Ovary (tissue), 9 donors: ENCODE results near the gene APOL5. TPM values are rescaled to one million over a fixed set of nuclear protein-coding genes. Genes with fewer than 3 reads are reported as not detected.

ENCODE experiments used
- DNase-seq, 5 donors: peaks; one replicate each; pipeline ENCODE4 v3.0.0-alpha.2; 2019 to 2020
- H3K27ac ChIP-seq, 2 donors: fragments of 200-600 bp; one replicate each; pipeline versions ENCODE4 v1.5.1 to v1.8.0; 2019 to 2022
- H3K27me3 ChIP-seq: fragments of 200-600 bp; one replicate; pipeline ENCODE4 v1.8.0; 2022
- H3K36me3 ChIP-seq: fragments of 200-600 bp; sonication (generic); one replicate; pipeline ENCODE4 v1.5.1; 2019
- H3K4me1 ChIP-seq: one replicate; pipeline ENCODE4 v1.8.1; 2013; ENCODE audit warnings: mild to moderate bottlenecking, moderate library complexity; ENCODE audit not compliant: insufficient read depth
- H3K4me3 ChIP-seq: fragments of 200-600 bp; sonication (generic); one replicate; pipeline ENCODE4 v1.5.1; 2017
- H3K9me3 ChIP-seq, 2 donors: fragments of 200-600 bp in 1 of 2; sonication (generic) in 1 of 2; one replicate each; pipeline versions ENCODE4 v1.5.1 to v1.8.1; 2013 to 2019; ENCODE audit warnings: mild to moderate bottlenecking in 1 of 2, moderate library complexity in 1 of 2
- EP300 ChIP-seq: sonication (generic); formaldehyde crosslinking; IDR thresholded peaks from one replicate; pipeline ENCODE4 v1.6.1; 2017; ENCODE audit warnings: antibody characterized with exemption
- POLR2A ChIP-seq: fragments of 450-650 bp; IDR thresholded peaks from one replicate; pipeline ENCODE4 v1.6.1; 2017; ENCODE audit warnings: antibody characterized with exemption, mild to moderate bottlenecking, moderate library complexity
- whole genome bisulfite sequencing, 3 donors: extraction: QIAGEN DNeasy Blood & Tissue Kit in 1 of 3; methylation state at CpG; one replicate each; pipeline versions ENCODE4 v1.1.5 to v1.1.7; 2013 to 2017; 5-methylcytosine and 5-hydroxymethylcytosine counted together
- intact Hi-C, 4 donors: fragments of 100-400 bp; cut with DNase I; formaldehyde crosslinking; loops; one replicate each; pipeline versions ENCODE4 v1.11.0 to v1.15.1; 2022 to 2023
- polyA plus RNA-seq, 2 donors: library from polyadenylated mRNA; stranded (reverse); fragments of 200-250 nt in 1 of 2; fragments of 350-450 nt in 1 of 2; fragmentation: Illumina TruSeq in 1 of 2; extraction: RNeasy Lipid Tissue Mini Kit (QIAGEN cat#74804) in 1 of 2; gene quantifications; one replicate each; pipeline ENCODE4 v1.2.3, GENCODE V29; 2013 to 2014
- total RNA-seq, 7 donors: library from RNA; depleted of rRNA in 2 of 7; stranded (reverse); fragments of >200 nt in 2 of 7; fragmentation: NEBNext Ultra II Directional in 3 of 7; extraction: Animal tissue kit (Norgen Biotek cat#: 25700) in 3 of 7; gene quantifications; one replicate each; pipeline versions ENCODE4 v1.1.0 to v1.2.4, GENCODE V29; 2016 to 2023
- TF ChIP-seq, protein P1 (sequence below), 3 donors: fragments of 450-650 bp in 2 of 3; fragments of 200-600 bp in 1 of 3; IDR thresholded peaks; one replicate each; pipeline versions ENCODE4 v1.5.1 to v1.8.0; 2016 to 2022; ENCODE audit warnings: antibody characterized with exemption in 3 of 3, mild to moderate bottlenecking in 1 of 3
- donor health status: DM: no; HTN: no; CAD: no; lungs with moderate emphysema.
- donor health status: DM: no; HTN: no; CAD: no.
- donor health status: Bipolar disorder and iron deficiency.
- donor health status: DM: yes; HTN: yes; CAD: no.
- donor health status: DM: no; HTN: no; CAD: no.
- donor health status: DM: yes; HTN: yes; CAD: no.

The APOL5 gene
- total and polyA plus RNA-seq, 9 donors = not detected

DNA sequence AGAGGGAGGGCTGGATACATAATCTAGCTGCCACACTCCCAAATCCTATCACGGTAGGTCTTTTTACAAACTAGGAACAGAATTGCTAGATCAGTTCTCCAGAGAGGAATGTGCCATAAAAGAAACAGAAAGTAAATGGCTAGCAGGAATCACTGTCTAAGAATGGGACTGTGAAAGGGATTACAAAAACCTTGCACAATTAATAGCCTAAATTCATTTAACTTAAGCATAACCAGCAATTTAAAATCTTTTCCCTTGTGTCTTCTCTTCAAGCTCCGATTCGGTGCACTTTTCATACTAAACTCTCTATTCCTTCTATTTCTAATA lies 35.2 kb downstream of the APOL5 start:
- Histone ChIP-seq H3K36me3 (no peaks in the 10 kb centered on the region), H3K9me3 (no peaks in the 10 kb centered on the region), H3K27ac (no peak overlapping the region), H3K27me3 (no peaks in the 10 kb centered on the region), H3K4me3 (no peak overlapping the region), H3K4me1 (no peaks in the 10 kb centered on the region)
- no peak for DNase-seq
- no peak for TF ChIP-seq POLR2A
- TF ChIP-seq, protein P1, sequence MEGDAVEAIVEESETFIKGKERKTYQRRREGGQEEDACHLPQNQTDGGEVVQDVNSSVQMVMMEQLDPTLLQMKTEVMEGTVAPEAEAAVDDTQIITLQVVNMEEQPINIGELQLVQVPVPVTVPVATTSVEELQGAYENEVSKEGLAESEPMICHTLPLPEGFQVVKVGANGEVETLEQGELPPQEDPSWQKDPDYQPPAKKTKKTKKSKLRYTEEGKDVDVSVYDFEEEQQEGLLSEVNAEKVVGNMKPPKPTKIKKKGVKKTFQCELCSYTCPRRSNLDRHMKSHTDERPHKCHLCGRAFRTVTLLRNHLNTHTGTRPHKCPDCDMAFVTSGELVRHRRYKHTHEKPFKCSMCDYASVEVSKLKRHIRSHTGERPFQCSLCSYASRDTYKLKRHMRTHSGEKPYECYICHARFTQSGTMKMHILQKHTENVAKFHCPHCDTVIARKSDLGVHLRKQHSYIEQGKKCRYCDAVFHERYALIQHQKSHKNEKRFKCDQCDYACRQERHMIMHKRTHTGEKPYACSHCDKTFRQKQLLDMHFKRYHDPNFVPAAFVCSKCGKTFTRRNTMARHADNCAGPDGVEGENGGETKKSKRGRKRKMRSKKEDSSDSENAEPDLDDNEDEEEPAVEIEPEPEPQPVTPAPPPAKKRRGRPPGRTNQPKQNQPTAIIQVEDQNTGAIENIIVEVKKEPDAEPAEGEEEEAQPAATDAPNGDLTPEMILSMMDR (IDR thresholded peaks at IDR 0.05) = no peak
- TF ChIP-seq EP300 = no peak
- 52 to 59% (median 54%) methylated on average over 3 of the region's 3 CpGs for WGBS, 3 donors
- intact Hi-C loops = no loop called here

DNA sequence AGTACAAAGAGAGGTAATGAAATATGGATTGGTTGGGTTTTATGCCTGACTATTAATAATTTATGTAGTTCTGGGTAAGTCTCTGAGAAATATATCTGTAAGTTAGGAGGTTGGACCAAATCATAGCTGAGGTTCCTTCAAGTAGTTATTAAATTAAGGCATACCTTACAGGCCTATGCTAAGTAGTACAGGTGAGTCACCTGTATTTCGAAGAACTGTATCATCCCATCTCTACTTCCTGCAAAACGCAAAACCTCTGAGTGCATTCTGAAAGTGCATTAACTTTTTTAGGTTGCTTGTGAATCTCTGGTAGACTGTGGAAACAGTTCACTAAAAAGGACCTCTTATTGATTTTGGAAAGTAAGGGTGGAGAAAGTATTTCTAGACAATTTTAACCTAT lies 37.1 kb downstream of the APOL5 start:
- Histone ChIP-seq H3K4me3 (no peak overlapping the region), H3K27ac (no peak overlapping the region), H3K27me3 (no peaks in the 10 kb centered on the region), H3K4me1 (no peaks in the 10 kb centered on the region), H3K36me3 (no peaks in the 10 kb centered on the region), H3K9me3 (no peaks in the 10 kb centered on the region)
- no peak for DNase-seq
- 89 to 98% (median 93%) methylated on average over 2 of the region's 2 CpGs for WGBS, 3 donors
- TF ChIP-seq, protein P1 (IDR thresholded peaks at IDR 0.05) = no peak
- TF ChIP-seq EP300 = no peak
- no peak for TF ChIP-seq POLR2A
- intact Hi-C loops = no loop called here

DNA sequence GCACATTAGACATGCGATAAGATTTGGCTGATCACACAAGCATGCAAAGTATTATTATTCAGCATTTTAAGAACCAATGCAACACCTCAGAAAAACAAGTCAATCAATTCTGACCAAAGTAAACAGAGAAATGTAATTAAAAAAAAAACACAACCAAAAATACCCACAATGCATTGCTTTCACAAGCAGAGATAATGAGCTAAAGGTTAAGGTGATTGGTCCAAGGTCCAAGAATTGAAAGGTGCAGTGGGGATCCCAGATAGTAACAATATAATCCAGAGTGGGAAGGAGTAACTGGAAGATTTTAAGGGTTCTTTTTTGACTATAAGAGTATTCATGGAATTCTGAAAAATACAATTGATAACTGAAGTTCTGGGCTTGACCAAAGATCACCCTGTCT lies 39.0 kb downstream of the APOL5 start:
- TF ChIP-seq, protein P1 (IDR thresholded peaks at IDR 0.05) = no peak
- TF ChIP-seq POLR2A (no peak), EP300 (no peak)
- H3K27me3 ChIP-seq = no peaks in the 10 kb centered on the region

DNA sequence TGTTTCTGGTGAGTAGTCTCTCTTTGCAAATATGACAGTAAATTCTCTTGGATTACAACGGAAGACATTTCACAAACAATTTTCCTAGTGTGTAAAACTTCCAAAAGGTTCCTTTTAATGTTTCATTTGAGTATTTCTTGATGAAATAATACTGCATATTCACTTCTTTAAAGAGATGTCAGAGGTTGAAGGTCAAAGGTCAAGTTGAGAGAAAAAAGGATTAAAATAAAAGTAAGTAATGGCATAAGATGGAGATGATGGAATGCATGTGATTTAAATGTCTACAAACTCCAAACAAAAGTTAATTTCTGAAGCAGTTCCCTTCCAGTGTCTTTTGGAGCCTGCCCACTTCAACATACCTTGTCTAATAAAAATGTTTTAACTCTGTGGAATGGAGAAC lies 40.7 kb downstream of the APOL5 start:
- no peak for TF ChIP-seq EP300
- TF ChIP-seq, protein P1 (IDR thresholded peaks at IDR 0.05) = no peak
- TF ChIP-seq POLR2A = no peak
- intact Hi-C loops = no loop called here
- no peaks in the 10 kb centered on the region for H3K27me3 ChIP-seq
- no peak overlapping the region for H3K27ac ChIP-seq
- H3K36me3 ChIP-seq = no peaks in the 10 kb centered on the region
- no peaks in the 10 kb centered on the region for H3K4me1 ChIP-seq
- 58 to 79% (median 72%) methylated on average over 1 of the region's 1 CpG for WGBS, 3 donors
- no peak for DNase-seq
- no peak overlapping the region for H3K4me3 ChIP-seq
- no peaks in the 10 kb centered on the region for H3K9me3 ChIP-seq

More for the DNA sequence above, 39.0 kb downstream of the APOL5 start:
- H3K4me1 ChIP-seq = no peaks in the 10 kb centered on the region
- DNase-seq = no peak
- intact Hi-C loops = no loop called here
- H3K4me3 ChIP-seq = no peak overlapping the region
- 93 to 98% (median 96%) methylated on average over 1 of the region's 1 CpG for WGBS, 3 donors
- no peaks in the 10 kb centered on the region for H3K9me3 ChIP-seq
- H3K36me3 ChIP-seq = no peaks in the 10 kb centered on the region
- no peak overlapping the region for H3K27ac ChIP-seq

DNA sequence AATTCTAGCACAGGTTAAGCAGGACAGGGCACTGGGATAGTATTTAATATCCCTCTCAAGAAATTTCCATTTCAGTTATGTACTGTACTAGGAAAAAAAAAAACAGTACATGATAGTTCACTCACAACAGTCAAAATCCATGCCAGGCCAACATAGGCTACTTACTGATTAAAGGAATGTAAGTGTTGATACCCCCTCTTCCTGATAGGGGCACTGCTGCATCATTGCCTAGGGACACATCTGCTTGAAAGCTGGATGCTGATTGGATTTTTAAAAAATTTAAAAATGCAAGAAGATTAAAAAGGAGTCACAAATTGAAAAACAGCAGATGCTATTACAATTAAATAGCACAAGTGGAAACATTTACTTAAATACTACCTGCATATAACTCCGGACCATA lies 43.4 kb downstream of the APOL5 start:
- no peak for DNase-seq

More for the DNA sequence above, 43.4 kb downstream of the APOL5 start:
- no peak for TF ChIP-seq POLR2A
- TF ChIP-seq, protein P1 (IDR thresholded peaks at IDR 0.05) = no peak
- Histone ChIP-seq H3K36me3 (no peaks in the 10 kb centered on the region), H3K4me1 (no peaks in the 10 kb centered on the region), H3K27ac (no peak overlapping the region), H3K27me3 (no peaks in the 10 kb centered on the region), H3K4me3 (no peak overlapping the region), H3K9me3 (no peaks in the 10 kb centered on the region)
- intact Hi-C loops = no loop called here
- 93 to 97% (median 95%) methylated on average over 1 of the region's 1 CpG for WGBS, 3 donors
